Frontal cortex (tissue), 4 donors: ENCODE results near the gene TRH. TPM values are rescaled to one million over a fixed set of nuclear protein-coding genes. Genes with fewer than 3 reads are reported as not detected.
A peak's percentile ranks its signal among the peaks of the same experiment; 100 is the strongest.

Experiments used
- DNase-seq, 2 donors: peaks; one replicate each; pipeline ENCODE4 v3.0.0; 2012; ENCODE audit warnings: low spot score in 2 of 2
- FAIRE-seq: peaks from 2 replicates; lab custom pipeline; 2012; peaks lifted over from hg19 to GRCh38; lab: Jason Lieb, UNC
- total RNA-seq: library from RNA; depleted of rRNA; stranded (reverse); fragments of >200 nt; gene quantifications from one replicate; pipeline ENCODE4 v1.2.3, GENCODE V29; 2014
- donor health status: control.
- donor health status: control.
- donor health status: control.

Gene TRH
- total RNA-seq, 1 donor from 2014 or later = 4.1 TPM

DNA sequence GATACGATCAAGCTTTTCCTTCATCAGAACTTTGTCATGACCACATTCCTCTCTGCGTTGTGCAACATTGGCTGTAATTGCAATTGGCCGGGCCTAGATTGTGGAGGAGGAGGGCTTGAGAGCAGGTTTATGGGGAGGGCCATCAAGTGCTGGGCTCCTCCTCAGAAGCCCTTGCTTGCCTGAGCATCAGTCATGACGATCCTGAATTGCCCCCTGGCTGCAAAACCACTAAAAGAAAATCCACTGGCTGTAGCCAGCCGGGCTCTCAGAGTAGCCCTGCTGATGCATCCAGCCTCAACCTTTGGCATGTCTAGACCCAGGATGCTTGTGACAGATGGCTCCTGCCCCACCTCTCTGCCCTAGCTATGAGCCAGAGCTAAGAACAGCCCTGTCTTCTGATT is 13.4 kb upstream of the TRH start:
- no peak for FAIRE-seq

DNA sequence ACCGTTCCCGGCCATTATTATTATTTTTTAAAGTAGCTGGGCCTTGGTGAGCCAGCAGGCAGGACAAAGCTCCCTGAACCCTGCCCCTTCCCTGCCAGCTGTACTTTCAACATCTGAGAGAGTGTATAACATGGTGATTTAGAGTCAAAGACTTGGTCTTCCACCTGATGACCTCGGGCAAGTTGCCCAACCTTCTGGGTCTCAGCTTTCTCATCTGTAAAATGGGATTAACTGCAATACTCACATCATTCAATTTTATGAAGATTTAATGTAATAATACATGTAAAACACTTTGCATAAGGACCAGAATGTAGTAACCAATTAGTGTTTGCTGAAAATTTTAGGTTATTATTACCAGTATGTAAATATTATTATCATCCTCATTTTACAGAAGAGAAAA is 11.9 kb upstream of the TRH start:
- FAIRE-seq = no peak
- no peak for DNase-seq

More for the DNA sequence above, 13.4 kb upstream of the TRH start:
- DNase-seq = no peak

DNA sequence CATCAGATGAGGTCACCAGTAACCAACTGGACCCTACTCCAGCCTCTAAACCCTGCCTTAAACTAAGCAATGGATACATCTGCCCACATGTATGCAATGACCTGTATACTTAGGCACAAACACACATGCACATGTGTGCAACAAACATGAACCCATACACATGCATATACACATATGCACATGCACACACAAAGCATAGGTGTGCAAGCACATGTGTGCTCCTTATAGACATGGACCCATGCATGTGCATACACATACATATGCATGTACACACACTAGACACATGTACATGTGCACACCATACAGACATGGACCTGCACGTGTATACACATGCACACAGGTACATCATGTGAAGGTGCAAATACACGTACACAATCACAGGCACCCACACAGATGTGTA is 8.6 kb upstream of the TRH start:
- FAIRE-seq (no peak), DNase-seq (no peak)

DNA sequence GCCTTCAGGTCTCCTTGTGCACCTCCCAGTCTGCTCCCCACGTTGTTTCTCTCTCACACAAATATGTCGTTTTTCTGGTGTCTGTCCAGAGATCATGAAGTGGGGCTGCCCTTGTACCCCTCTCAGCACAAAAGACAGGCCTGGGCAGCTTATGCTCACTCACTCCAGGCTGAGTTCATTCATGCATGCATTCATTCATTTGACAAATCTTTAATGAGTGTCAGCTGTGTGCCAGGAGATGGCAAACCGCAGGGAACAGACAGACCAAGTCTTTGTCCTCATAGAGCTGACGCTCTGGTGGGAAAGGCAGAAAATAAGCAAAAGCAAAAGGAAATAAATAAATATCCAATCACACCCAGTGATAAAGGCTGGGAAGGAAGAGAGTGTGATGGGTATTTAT is 7.6 kb upstream of the TRH start:
- FAIRE-seq (no peak), DNase-seq (no peak)

DNA sequence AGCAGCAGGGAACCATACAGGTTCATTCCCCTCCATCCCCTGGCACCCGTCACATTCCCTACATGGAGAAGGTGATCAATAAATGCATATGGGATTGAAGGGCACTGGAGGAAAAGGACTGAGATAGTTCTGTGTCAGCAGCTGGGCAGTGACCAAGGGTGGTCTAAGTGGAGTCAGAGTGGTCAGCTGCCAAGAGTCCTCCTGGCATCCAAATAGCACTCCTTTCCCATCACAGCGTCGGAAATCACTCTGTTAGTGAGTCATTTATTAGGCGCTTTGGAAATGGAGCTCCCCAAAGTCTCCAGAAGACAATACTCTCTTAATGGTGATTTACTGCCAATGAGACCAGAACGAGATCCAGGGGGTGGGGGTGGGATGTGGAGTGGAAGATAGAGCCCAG is 6.8 kb upstream of the TRH start:
- FAIRE-seq (no peak), DNase-seq (no peak)

DNA sequence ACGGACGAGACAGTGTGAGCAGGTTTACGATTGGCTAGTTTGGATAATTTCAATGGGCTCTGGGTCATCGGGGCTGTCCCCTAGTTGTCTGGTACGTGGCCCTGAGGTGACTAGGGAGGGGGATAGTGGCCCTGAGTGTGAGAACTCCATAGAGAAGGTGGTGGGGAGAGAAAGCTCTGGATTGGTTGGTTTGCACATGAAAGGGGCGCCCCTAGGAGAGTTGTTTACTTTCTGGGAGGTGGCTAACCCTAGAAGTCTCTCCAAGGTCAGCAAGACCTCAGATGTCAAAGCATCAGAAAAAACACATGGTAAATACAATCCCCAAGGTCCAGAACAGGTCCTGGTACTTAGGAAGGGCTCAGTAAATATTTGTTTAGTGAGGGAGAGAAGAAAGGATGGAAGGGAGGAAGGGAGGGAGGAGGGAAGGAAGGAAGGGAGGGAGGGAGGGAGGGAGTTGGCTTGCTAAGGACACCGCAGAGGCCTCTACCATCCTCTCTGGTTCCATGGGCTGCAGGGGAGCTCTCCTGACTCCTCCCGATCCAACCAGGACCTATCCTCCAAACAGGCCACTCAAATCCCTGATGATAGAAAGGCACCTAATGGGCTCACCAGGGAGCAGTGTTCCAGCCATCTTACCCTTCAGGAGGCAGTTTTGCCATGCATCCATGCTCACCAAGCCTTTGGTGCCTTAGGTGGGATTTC is 3.0 kb upstream of the TRH start:
- DNase-seq (no peak), FAIRE-seq (no peak)

DNA sequence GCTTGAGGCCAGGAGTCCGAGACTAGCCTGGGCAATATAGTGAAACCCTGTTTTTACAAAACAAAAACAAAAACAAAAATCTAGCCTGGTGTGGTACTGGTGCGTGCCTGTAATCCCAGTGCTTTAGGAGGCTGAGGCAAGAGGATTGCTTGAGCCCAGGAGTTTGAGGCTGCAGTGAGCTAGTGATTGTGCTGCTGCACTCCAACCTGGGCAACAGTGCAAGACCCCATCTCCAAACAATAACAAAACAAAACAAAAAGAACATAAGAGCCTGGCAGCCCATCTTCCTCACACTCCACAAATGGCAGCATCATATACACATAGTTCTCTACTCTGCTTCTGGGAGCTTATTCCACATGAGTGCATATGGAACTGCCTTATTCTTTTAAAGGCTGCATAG is 2.2 kb upstream of the TRH start:
- DNase-seq = no peak
- FAIRE-seq = no peak

DNA sequence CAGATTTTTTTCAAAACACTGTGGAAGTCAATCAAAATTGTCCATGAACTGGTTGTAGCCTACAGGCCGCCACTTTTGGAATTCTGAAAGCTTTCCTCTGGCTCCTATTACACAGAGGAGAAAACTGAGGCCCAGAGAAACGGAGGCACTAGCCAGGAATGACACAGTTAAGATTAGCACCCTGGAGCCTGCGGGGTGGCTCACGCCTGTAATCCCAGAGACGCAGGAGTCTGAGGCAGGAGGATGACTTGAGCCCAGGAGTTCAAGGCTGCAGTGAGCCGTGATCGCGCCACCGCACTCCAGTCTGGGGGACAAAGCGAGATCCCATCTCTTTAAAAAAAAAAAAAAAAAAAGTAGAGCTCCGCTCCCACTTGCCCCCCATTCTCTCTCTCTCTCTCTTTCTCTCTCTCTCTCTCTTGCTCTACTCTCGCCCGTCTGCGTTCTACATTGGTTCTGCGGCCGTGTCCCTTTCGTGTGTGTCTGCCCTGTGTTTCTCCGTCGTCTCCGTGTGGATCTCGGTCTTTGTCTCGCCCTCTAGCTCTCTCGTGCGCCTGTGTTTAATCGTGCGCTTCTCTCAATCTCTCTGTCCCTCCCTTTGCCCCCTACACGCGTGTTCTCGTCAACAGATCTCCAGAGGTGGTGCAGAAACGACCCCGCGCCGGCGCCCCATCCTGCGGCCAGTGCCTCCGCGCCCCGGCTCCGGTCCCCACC is 512 bp upstream of the TRH start:
- DNase-seq (no peak), FAIRE-seq (no peak)

DNA sequence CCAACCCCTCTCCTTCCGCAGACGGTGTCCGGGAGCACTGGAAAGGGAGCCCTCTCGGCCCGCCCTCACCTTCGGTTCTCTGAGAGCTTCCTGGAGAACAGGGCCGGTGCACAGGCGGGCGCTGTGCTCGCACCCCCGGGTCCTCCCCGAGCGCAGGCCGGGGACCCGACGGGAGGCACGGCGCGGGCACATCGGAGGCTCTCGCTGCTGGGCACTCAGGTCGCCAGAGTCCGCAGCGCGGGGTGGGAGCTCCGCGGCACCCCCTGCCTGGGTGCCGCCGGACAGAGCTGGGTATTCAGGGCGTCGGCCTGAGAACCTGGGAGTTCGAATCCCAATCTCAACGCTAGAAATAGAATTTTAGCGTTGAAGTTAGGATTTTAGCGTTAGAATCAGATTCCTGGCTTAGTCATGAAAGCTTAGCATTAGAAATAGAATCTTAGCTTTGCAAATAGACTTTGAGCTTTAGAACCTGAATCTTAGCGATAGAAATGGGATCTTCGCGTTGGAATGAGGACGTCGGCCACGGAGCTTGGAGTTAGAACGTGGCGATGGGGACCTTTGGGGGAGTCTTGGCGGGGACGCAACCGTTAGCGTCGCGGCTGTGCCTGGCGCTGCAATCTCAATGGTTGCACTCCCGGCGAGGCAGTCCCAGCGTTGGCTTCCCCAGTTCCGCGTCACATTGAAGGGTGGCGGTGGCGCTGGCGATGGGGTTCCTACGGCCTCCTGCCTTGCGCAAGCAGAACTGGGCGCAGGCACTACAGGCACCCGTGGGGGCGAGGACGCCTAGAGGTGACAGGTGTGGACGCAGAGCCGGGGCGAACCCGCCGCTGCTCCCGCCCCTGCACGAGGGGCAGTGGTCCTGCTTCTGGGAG is 549 bp downstream of the TRH start:
- FAIRE-seq = no peak

DNA sequence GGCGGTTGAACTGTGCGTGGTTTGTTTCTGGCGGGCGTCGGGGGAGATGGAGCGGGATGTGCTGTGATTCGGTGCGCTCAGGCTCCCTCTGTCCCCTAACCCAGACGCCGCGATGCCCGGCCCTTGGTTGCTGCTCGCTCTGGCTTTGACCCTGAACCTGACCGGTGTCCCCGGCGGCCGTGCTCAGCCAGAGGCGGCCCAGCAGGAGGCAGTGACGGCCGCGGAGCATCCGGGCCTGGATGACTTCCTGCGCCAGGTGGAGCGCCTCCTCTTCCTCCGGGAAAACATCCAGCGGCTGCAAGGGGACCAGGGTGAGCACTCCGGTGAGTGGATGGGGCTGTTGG is 1.2 kb downstream of the TRH start:
- FAIRE-seq = no peak
- no peak for DNase-seq

More for the DNA sequence above, 549 bp downstream of the TRH start:
- DNase-seq = peak in 1 of 2 donors; percentile 43

DNA sequence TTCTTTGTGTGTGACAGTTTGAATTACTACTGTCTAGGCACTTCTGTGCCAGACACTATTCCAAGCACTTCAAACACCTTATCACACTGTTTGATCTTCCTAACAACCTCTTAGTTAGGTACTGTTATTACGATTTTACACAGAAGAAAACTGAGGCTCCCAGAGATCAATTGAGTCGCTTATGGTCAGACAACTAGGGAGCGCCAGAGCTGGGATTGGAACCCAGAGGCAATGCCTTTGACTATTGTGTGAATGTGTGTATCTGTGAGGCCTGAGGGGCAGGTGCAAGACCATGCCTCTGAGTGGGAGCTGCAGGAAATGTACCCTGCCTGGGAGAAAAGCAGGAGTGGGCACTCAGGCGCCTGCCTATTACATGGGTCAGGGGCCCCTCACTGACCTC is 1.8 kb downstream of the TRH start:
- FAIRE-seq (no peak), DNase-seq (no peak)

DNA sequence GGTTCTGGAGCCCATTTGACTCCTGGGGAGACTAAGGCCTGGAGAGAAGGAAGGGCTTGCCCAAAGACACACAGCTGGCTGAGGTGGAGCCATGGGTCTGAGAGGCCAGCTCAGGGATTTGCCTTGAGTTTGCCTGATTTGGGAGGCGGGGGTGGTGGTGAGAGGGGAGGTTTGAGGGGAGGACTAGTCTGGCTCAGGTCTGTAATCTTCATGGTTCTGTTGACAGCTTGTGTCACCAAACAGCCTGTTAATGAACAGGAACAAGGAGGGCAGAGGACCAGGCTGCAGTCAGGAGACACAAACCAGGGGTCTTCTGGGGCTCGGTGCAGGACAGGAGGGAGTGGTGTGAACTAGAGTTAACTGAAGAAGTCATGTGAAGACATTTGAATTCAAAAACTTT is 3.6 kb downstream of the TRH start:
- FAIRE-seq (no peak), DNase-seq (no peak)

DNA sequence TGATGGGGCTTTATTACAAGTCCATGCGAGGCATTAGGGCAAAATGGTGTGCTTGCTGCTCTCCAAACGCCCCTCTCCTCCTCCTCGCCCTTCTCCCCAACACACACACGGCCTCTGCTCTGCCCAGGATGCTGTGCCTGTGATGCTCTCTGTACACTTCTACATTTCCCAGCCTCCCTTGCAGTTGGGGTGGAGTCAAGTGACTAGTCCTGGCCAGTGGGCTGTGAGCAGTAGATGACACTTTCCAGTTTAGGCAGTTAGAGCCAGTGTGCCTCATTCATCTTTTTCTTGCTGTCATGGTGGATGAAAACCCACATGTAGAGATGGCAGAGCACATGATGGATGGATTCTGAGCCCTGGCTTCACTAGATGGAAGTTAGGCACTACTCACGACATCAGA is 5.4 kb downstream of the TRH start:
- DNase-seq = no peak
- FAIRE-seq = no peak

DNA sequence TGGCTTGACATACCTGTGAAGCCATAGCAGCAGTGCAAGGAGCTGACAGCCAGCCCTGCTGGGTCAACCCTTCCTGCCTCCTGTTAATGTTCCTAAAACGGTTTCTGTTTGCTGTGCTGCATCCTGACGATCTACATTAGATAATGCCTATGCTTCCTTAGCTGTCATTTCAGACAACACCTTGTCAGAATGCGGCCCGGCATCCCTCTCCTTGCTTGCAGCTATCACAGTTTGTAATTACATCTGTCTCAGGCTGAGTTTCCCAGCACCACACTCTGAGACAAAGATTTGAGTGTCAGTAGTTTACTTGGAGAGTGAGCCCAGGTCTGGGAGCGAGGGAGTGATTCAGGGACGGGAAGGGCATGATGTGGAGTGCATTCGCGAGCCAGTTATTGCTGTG is 9.0 kb downstream of the TRH start:
- FAIRE-seq = no peak
- no peak for DNase-seq

DNA sequence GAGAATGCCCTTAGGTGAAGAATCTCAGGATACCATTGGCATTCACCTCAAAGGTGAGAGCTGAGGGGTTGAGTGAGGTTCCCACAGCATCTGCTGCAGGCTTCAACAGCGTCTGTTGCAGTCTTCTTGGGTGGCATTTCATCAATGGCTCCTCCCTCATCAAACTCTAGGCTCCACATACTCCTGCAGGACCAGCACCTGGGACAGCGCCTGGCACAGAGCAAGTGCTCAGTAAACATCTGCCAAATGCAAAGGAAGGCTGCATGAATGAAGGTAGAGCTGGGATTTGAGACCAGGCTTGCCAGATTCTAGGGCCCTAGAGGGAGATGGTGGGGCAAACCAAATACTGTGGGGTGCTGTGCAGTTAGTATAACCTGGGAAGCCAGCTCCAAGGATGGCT is 9.6 kb downstream of the TRH start:
- FAIRE-seq = no peak
- DNase-seq = no peak

DNA sequence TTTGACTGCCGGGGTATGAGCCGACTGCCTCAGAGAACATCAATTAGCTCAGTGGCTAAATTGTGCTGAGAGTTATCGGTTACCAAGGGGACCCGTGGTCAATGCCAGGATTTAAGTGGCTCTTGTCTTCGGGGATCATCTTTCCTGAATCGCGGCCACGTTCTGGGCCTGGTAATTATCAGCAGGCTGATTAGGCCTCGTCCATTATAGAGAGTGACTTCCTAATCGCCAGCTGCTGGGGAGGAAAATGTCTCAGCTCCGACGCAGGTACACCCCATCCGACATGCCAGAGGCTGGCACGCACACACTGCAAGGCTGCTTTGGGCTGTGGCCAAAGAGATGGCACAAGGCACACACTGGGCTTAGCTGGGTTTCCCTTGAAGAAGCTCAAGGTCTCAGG is 10.6 kb downstream of the TRH start:
- no peak for FAIRE-seq
- no peak for DNase-seq

DNA sequence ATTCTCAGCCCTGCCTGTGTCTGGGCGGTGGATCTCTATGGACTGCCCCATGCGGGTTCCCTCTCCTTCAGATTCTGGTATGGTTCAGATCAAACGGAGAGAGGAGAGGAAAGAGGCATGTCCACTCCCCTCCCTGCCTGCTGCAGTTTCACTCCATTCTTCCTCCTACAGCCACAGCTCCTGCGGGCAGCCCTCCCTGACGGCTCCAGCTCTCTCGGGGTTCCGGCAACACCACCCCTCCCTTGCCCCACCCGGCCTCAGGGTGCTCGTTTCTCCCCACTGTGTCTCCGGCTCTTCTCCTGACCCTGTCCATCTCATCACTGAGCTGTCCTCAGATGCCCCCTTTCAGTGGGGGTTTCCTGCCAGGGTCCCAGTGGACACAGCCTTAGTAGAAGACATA is 13.9 kb downstream of the TRH start:
- no peak for FAIRE-seq
- DNase-seq = no peak

DNA sequence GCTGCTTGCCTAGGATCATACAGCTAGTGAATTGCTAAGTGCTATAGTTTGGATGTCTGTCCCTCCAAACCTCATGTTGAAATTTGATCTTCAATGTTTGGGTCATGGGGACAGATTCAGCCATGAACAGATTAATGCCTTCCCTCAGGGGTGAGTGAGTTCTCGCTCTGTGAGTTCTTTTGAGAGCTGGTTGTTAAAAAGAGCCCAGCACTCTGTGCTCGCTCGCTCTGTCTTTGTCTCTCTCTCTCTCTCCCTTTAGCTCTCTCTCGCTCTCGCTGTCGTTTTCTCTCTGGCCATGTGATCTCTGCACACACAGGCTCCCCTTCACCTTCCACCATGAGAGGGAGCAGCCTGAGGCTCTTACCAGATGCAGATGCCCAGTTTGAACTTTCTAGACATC is 14.9 kb downstream of the TRH start:
- FAIRE-seq (no peak), DNase-seq (no peak)

DNA sequence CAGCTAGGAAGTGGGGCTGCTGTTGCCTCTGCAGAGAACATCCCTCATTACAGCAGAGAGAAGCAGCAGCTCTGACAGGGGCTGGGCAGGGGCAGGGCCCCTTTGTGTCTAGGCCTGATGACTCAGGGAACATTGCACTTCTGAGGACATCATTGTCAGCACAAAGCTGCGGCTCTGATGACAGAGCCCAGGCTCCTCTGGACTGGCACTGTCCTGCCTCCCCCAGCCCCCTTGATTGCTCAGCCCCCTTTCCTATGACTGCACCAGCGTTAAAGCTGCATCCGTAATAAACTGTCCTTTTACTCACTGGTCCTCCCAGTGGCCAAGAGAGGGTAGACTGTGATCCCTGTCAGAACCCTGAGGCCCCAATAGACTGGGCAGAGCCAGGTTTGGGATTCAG is 18.3 kb downstream of the TRH start:
- FAIRE-seq (no peak), DNase-seq (no peak)

DNA sequence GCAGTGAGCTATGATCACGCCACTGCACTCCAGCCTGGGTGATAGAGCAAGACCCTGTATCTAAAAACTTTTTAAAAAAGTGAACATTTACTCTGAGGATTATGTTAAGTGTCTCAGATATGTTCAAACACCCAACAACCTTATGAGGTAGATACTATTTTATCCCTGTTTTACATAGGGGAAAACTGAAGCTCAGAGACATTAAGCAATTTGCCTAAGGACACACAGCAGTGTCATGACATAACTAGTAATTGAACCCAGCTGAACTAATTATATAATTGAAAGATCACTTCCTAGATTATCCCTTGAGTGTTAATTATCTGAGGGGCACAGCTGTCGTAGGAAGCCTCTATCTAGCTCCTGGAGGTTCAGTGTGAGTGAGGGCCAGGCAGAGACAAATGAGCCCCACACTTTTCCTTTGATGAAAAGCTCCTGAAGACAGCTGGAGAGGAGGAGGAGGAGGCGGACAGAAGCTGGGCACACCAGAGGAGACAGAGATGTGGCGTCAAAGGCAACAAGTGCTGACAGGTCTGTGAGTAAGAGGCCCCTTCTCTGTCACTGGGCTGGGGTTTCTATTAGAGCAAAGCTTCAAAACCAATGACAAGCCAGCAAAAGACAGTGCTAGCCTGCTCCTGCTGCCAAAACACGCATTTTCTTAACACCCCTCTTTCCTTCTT is 20.5 kb downstream of the TRH start:
- DNase-seq (no peak), FAIRE-seq (no peak)

DNA sequence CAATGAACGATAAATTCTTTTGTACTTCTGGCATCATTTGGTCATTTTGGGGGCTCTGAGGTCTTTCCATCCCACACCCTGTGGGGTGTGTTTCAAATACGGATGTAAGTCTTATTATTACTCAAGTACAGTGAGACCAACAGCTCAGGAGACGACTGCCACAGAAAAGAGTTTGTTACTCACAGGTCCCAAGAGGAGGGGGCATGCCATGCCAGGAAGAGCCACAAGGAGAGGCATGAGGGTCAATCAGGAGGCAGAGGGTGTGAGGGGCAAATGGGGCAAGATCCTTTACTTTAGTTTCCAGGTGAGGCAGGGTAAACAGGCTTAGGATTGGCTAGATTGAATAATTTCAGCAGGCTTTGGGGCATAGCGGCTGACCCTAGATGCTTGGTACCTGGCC is 21.6 kb downstream of the TRH start:
- no peak for FAIRE-seq
- no peak for DNase-seq
